ENCODE measurements around the gene SMARCC2. TPM values are rescaled to one million over a fixed set of nuclear protein-coding genes. Genes with fewer than 3 reads are reported as not detected.

Gene SMARCC2
- total and polyA plus RNA-seq, 2 of the 13 experiments (the other 11 are each of a cell fraction or from before 2014, with no cell fraction given): 21.3 to 24.1 TPM

DNA sequence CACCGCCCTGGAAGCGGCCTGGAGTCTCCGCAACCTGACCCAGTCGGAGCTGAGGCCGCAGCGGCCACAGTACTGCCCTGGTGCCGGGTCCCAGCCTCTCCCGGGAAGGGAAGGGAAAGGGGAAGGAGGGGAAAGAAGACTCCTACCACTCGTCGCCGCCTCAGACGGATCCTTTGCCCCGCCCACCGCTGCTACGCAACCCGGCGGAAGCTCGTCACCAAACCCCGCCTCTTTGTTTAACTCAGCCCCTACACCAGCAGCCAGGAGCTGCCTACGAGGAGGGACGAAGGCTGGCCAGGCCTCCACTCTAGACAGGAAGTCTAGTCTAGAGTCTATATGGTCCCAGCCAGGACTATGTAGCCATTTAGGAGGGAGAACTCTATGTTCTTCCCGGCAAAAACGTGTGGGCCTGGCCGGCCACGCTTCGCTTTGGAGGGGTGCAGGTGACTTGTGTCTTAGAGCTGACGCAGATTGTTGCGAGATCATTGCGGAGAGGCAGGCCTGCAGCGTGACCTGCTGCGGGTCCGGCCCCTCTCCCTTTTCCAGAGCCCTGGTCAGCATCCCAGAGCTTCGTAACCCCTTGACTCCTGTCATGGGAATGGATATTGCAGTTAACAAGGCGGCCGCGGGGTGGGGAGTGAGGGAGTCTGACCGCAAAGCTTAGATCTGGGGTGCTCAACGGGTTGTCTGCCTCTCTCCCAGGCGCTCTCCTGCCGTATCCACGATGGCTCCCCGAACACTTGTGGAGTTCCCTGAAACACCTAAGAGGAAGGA lies 32.7 kb upstream of the SMARCC2 start, which contains the start of gene RNF41 (continued):
- no peak for TF ChIP-seq ZMYM2 (CRISPR knock-in tag; IDR thresholded peaks at IDR 0.05)
- TF ChIP-seq KAT7 (CRISPR knock-in tag; IDR thresholded peaks at IDR 0.05; ENCODE audit: borderline replicate concordance): no peak
- TF ChIP-seq MEIS2 (CRISPR knock-in tag; IDR thresholded peaks at IDR 0.05): no peak
- TF ChIP-seq MXD4 (CRISPR knock-in tag; IDR thresholded peaks at IDR 0.05): 0 out of 2 replicates have a peak, but pooled peaks have one; percentile 53
- TF ChIP-seq, protein P1, sequence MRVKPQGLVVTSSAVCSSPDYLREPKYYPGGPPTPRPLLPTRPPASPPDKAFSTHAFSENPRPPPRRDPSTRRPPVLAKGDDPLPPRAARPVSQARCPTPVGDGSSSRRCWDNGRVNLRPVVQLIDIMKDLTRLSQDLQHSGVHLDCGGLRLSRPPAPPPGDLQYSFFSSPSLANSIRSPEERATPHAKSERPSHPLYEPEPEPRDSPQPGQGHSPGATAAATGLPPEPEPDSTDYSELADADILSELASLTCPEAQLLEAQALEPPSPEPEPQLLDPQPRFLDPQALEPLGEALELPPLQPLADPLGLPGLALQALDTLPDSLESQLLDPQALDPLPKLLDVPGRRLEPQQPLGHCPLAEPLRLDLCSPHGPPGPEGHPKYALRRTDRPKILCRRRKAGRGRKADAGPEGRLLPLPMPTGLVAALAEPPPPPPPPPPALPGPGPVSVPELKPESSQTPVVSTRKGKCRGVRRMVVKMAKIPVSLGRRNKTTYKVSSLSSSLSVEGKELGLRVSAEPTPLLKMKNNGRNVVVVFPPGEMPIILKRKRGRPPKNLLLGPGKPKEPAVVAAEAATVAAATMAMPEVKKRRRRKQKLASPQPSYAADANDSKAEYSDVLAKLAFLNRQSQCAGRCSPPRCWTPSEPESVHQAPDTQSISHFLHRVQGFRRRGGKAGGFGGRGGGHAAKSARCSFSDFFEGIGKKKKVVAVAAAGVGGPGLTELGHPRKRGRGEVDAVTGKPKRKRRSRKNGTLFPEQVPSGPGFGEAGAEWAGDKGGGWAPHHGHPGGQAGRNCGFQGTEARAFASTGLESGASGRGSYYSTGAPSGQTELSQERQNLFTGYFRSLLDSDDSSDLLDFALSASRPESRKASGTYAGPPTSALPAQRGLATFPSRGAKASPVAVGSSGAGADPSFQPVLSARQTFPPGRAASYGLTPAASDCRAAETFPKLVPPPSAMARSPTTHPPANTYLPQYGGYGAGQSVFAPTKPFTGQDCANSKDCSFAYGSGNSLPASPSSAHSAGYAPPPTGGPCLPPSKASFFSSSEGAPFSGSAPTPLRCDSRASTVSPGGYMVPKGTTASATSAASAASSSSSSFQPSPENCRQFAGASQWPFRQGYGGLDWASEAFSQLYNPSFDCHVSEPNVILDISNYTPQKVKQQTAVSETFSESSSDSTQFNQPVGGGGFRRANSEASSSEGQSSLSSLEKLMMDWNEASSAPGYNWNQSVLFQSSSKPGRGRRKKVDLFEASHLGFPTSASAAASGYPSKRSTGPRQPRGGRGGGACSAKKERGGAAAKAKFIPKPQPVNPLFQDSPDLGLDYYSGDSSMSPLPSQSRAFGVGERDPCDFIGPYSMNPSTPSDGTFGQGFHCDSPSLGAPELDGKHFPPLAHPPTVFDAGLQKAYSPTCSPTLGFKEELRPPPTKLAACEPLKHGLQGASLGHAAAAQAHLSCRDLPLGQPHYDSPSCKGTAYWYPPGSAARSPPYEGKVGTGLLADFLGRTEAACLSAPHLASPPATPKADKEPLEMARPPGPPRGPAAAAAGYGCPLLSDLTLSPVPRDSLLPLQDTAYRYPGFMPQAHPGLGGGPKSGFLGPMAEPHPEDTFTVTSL (CRISPR knock-in tag; IDR thresholded peaks at IDR 0.05; ENCODE audit: borderline replicate concordance): no peak
- TF ChIP-seq, protein P2, sequence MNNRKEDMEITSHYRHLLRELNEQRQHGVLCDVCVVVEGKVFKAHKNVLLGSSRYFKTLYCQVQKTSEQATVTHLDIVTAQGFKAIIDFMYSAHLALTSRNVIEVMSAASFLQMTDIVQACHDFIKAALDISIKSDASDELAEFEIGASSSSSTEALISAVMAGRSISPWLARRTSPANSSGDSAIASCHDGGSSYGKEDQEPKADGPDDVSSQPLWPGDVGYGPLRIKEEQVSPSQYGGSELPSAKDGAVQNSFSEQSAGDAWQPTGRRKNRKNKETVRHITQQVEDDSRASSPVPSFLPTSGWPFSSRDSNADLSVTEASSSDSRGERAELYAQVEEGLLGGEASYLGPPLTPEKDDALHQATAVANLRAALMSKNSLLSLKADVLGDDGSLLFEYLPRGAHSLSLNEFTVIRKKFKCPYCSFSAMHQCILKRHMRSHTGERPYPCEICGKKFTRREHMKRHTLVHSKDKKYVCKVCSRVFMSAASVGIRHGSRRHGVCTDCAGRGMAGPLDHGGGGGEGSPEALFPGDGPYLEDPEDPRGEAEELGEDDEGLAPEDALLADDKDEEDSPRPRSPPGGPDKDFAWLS (CRISPR knock-in tag; IDR thresholded peaks at IDR 0.05; ENCODE audit: borderline replicate concordance): 0 out of 2 replicates have a peak, but pooled peaks have one; percentile 31
- TF ChIP-seq ZNF205 (CRISPR knock-in tag; IDR thresholded peaks at IDR 0.05): no peak
- TF ChIP-seq ZNF839 (CRISPR knock-in tag; IDR thresholded peaks at IDR 0.05; ENCODE audit: borderline replicate concordance): peak; percentile 41; the same call in 1 of the 2 replicates
- TF ChIP-seq, protein P3, sequence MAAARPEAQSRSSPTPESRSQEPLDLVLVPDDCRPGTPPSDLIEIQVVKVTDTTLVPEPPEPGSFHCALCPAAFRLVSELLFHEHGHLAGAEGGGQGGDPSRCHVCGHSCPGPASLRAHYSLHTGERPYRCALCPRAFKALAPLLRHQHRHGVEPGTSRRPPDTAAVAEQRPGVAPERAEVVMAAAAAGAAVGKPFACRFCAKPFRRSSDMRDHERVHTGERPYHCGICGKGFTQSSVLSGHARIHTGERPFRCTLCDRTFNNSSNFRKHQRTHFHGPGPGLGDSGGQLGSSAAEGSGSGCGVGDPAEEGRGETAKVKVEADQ (CRISPR knock-in tag; IDR thresholded peaks at IDR 0.05; ENCODE audit: borderline replicate concordance): peak; percentile 85; the same call in 1 of the 2 replicates
- peak; percentile 66 for TF ChIP-seq ZNF652 (CRISPR knock-in tag; IDR thresholded peaks at IDR 0.05; ENCODE audit: borderline replicate concordance, low read depth)
- TF ChIP-seq FOXC1 (CRISPR knock-in tag; IDR thresholded peaks at IDR 0.05; ENCODE audit: borderline replicate concordance): peak; percentile 82; the same call in 1 of the 2 replicates
- TF ChIP-seq, protein P4, sequence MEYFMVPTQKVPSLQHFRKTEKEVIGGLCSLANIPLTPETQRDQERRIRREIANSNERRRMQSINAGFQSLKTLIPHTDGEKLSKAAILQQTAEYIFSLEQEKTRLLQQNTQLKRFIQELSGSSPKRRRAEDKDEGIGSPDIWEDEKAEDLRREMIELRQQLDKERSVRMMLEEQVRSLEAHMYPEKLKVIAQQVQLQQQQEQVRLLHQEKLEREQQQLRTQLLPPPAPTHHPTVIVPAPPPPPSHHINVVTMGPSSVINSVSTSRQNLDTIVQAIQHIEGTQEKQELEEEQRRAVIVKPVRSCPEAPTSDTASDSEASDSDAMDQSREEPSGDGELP (IDR thresholded peaks at IDR 0.05; ENCODE audit: borderline replicate concordance, low read depth): no peak
